Uterine smooth muscle cell (primary cell): ENCODE measurements around the gene WNT16. TPM values are rescaled to one million over a fixed set of nuclear protein-coding genes. Genes with fewer than 3 reads are reported as not detected.

Source experiments
- total RNA-seq: library from RNA; depleted of rRNA; stranded (reverse); fragments of >200 nt; gene quantifications from 2 replicates; pipeline ENCODE4 v1.2.3, GENCODE V29; 2014

Gene WNT16, protein sequence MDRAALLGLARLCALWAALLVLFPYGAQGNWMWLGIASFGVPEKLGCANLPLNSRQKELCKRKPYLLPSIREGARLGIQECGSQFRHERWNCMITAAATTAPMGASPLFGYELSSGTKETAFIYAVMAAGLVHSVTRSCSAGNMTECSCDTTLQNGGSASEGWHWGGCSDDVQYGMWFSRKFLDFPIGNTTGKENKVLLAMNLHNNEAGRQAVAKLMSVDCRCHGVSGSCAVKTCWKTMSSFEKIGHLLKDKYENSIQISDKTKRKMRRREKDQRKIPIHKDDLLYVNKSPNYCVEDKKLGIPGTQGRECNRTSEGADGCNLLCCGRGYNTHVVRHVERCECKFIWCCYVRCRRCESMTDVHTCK
- total RNA-seq, result under 0.01 and 0.87 TPM in 2 replicates

DNA sequence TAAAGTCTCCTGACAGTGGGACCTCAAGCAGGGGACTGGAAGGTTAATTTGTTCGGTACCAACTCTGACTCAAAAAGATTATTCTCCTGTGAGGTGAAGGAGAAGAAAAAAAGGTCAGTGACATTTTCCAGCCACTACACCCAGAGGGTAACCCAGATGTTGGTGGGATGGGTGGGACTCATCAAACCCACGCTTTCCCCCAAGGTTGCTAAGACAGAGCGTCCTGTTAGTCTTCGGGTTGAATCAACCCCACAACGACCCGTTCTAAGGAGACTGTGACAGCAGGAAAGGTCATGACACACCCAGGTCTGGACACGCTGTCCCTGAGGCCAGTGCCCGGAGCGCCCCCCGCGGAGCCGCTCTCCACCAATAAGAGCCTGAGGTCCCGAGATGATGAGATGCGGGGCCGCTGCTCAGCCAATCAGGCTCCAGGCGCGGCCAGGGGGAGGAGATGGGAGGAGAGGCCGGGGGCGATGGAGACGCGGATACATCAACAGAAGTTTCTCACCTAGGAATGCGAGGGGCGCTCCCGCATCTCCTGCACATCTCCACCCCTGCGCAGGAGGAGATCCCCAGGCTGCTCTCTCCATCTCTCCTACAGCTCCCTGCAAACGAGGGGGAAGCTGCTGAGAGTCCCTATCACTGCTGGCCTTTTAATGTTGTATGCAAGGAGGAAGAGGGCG lies at the start of gene WNT16:
WNT16 (plus strand) TSS at position 493 of the 683 bp plus-strand sequence. CDS start 293 bp downstream, outside the sequence.

Other genes with a start within 250 kb of the WNT16 start
- gene FAM3C, start 67.3 kb downstream of the WNT16 start, total RNA-seq, result 50.0 and 50.2 TPM in 2 replicates